Astrocyte of the spinal cord (primary cell): ENCODE data around the gene CATSPER3.
"Not testable (repeated sequence)": the region's sequence is repeated elsewhere in the genome, so short reads cannot be mapped to it uniquely, and the experiment has no call there.

Source experiments
- DNase-seq: peaks from one replicate; pipeline ENCODE4 v3.0.0; 2011; ENCODE audit warnings: low read depth, low spot score
- H3K4me3 ChIP-seq: 2 replicates; pipeline ENCODE4 v1.5.1; 2011; ENCODE audit warnings: low read depth, mild to moderate bottlenecking, low read length, moderate library complexity
- in situ Hi-C: cut with HindIII; loops from 2 replicates; pipeline ENCODE4 v1.10.0; 2017; ENCODE audit warnings: low sequenced_read_pairs
- TF ChIP-seq, protein P1 (sequence below): IDR thresholded peaks from 2 replicates; pipeline ENCODE4 v1.5.1; 2012; ENCODE audit warnings: low read depth, mild to moderate bottlenecking, low read length, inconsistent platforms

The CATSPER3 gene

DNA sequence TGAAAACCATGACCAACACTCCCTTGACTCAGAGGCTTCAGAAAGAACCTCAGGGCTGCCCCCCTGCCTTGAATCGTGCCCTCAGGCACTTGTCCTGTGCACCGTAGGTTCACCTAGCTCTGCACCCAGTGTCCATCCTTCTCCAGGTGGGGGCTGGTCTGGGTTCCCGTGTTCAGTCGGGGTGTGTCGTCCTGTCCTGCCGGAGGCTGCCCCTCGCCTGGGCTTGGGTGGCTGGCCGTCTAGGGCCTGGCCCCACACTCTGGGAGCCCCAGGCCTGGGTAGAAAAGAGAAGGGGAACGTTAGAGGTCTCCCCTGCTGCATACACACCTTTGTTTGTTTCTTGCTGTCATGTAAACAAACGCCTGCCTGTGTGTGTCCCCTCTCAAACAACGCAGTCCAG lies 29.3 kb downstream of the CATSPER3 start:
- H3K4me3 ChIP-seq: no peak overlapping the region
- TF ChIP-seq, protein P1, sequence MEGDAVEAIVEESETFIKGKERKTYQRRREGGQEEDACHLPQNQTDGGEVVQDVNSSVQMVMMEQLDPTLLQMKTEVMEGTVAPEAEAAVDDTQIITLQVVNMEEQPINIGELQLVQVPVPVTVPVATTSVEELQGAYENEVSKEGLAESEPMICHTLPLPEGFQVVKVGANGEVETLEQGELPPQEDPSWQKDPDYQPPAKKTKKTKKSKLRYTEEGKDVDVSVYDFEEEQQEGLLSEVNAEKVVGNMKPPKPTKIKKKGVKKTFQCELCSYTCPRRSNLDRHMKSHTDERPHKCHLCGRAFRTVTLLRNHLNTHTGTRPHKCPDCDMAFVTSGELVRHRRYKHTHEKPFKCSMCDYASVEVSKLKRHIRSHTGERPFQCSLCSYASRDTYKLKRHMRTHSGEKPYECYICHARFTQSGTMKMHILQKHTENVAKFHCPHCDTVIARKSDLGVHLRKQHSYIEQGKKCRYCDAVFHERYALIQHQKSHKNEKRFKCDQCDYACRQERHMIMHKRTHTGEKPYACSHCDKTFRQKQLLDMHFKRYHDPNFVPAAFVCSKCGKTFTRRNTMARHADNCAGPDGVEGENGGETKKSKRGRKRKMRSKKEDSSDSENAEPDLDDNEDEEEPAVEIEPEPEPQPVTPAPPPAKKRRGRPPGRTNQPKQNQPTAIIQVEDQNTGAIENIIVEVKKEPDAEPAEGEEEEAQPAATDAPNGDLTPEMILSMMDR: no peak
- DNase-seq: no peak
- in situ Hi-C loops: no loop called here

DNA sequence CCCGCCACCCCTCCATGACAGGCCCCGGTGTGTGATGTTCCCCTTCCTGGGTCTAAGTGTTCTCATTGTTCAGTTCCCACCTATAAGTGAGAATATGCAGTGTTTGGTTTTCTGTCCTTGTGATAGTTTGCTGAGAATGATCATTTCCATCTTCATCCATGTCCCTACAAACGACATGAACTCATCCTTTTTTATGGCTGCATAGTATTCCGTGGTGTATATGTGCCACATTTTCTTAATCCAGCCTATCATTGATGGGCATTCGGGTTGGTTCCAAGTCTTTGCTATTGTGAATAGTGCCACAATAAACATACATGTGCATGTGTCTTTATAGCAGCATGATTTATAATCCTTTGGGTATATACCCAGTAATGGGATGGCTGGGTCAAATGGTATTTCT lies 30.4 kb downstream of the CATSPER3 start:
- in situ Hi-C loops, H3K4me3 ChIP-seq, DNase-seq: not testable (repeated sequence)

- no peak overlapping the region for H3K4me3 ChIP-seq
- DNase-seq: no peak
- in situ Hi-C loops: no loop called here
- TF ChIP-seq, protein P1: no peak
Observed at GRCh38 chr5:135004376-135004775, 36.7 kb downstream of the CATSPER3 start.

- no peak overlapping the region for H3K4me3 ChIP-seq
- DNase-seq: no peak
- TF ChIP-seq, protein P1: no peak
- in situ Hi-C loops: no loop called here
Observed at GRCh38 chr5:135005076-135005475, 37.4 kb downstream of the CATSPER3 start.

GRCh38 chr5:135007305-135007704 lies 39.6 kb downstream of the CATSPER3 start:
- TF ChIP-seq, protein P1: no peak
- in situ Hi-C loops: no loop called here
- DNase-seq: no peak
- no peak overlapping the region for H3K4me3 ChIP-seq

DNA sequence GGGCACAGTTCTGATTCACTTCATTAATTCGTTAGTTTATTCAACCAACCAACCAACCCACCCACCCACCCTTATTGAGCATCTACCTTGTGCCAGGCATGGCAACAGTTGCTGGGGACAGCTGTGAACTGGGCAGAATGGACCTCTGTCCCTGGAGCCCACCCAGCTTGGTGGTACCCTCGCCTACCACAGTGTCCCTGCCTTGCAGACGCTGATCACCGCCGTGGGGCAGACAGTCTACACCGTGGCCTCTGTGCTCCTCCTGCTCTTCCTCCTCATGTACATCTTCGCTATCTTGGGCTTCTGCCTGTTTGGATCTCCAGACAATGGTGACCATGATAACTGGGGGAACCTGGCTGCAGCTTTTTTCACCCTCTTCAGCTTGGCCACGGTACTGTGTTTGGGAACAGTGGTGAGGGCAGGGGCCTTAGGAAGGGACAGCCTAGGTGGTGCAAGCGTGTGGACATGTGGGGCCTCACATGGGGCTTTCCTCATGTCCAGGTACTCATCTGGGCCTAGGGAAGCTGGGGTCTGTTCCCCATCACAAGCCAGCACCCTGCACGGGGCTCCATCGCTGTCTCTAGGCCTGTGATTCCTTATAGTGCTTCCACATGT lies 40.1 kb downstream of the CATSPER3 start:
- TF ChIP-seq, protein P1: no peak
- no peak for DNase-seq
- in situ Hi-C loops: no loop called here
- no peak overlapping the region for H3K4me3 ChIP-seq

- DNase-seq: no peak
- in situ Hi-C loops: no loop called here
- TF ChIP-seq, protein P1: no peak
- no peak overlapping the region for H3K4me3 ChIP-seq
Observed at GRCh38 chr5:135008556-135008955, 40.8 kb downstream of the CATSPER3 start.
